ENCODE data around the gene WWTR1. TPM values are rescaled to one million over a fixed set of nuclear protein-coding genes. Genes with fewer than 3 reads are reported as not detected.

WWTR1 gene
- total and polyA plus RNA-seq, 2 of the 4 experiments (the other 2 are of a cell fraction): 38.9 to 65.3 TPM

DNA sequence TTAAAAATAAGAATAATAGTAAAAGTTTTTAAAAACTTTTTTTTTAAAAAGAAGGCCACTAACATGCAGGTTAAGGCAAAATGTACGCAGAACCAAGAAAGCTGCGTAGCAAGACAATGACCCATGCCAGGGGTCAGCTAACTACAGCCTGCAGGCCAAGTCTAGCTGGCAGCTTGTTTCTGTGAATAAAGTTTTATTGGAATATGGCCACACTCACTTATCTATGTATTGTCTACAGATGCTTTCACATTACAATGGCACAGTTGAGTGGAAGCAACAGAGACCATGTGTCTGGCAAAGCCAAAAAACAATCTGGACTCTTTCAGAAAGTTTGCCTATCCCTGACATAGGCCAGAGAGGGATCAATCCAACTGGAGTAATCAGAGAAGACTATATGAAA lies 46.7 kb downstream of the WWTR1 start:
- H4K91ac ChIP-seq (ENCODE audit: insufficient read depth, low read depth, low read length): no peak overlapping the region
- CTCF ChIA-PET: interaction anchor here (0.9 kb wide), 1 partner anchor 8 kb away, joined by 3 read pairs; no protein-coding TSS in a partner anchor
- no TSS peak for BruUV-seq (replicated peaks)
- H3K9me3 ChIP-seq (ENCODE audit: control insufficient read depth, insufficient read depth, low read length): no peaks in the 10 kb centered on the region
- H3K4me2 ChIP-seq (ENCODE audit: low read depth, low read length): no peak overlapping the region
- dilution Hi-C loops (cut with HindIII; ENCODE audit: low sequenced_read_pairs, unreplicated experiment) (no loop called here), intact Hi-C loops (cut with micrococcal nuclease) (no loop called here), in situ Hi-C loops (cut with MboI; ENCODE audit: low sequenced_read_pairs) (no loop called here)
- WGBS, 2 experiments (ENCODE audit: extremely low coverage in 2 of 2, insufficient read length in 1 of 2): no CpG with 5 or more reads among the region's 2 CpGs
- no peak overlapping the region for H3K23ac ChIP-seq (ENCODE audit: low read depth, low read length)
- H2BK120ac ChIP-seq (ENCODE audit: low read depth, low read length): 0 out of 2 replicates have a peak overlapping the region, but pooled peaks have one; percentile 3
- TF ChIP-seq, protein P1, sequence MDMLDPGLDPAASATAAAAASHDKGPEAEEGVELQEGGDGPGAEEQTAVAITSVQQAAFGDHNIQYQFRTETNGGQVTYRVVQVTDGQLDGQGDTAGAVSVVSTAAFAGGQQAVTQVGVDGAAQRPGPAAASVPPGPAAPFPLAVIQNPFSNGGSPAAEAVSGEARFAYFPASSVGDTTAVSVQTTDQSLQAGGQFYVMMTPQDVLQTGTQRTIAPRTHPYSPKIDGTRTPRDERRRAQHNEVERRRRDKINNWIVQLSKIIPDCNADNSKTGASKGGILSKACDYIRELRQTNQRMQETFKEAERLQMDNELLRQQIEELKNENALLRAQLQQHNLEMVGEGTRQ (IDR thresholded peaks at IDR 0.05; ENCODE audit: low read depth, low read length): no peak
- no peak for TF ChIP-seq RCOR1 (IDR thresholded peaks at IDR 0.05; ENCODE audit: insufficient replicate concordance, low read length)
- TF ChIP-seq, protein P2, sequence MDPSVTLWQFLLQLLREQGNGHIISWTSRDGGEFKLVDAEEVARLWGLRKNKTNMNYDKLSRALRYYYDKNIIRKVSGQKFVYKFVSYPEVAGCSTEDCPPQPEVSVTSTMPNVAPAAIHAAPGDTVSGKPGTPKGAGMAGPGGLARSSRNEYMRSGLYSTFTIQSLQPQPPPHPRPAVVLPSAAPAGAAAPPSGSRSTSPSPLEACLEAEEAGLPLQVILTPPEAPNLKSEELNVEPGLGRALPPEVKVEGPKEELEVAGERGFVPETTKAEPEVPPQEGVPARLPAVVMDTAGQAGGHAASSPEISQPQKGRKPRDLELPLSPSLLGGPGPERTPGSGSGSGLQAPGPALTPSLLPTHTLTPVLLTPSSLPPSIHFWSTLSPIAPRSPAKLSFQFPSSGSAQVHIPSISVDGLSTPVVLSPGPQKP (IDR thresholded peaks at IDR 0.05; ENCODE audit: borderline replicate concordance, low read depth, low read length): no peak
- TF ChIP-seq NFE2L2 (IDR thresholded peaks at IDR 0.05; ENCODE audit: low read depth, low read length): no peak
- TF ChIP-seq MAZ (IDR thresholded peaks at IDR 0.05; ENCODE audit: borderline replicate concordance, low read depth, low read length): no peak
- TF ChIP-seq RAD21 (IDR thresholded peaks at IDR 0.05; ENCODE audit: low read length): no peak
- no peak for TF ChIP-seq MAFK (IDR thresholded peaks at IDR 0.05; ENCODE audit: low read depth, low read length)
- TF ChIP-seq, protein P3, sequence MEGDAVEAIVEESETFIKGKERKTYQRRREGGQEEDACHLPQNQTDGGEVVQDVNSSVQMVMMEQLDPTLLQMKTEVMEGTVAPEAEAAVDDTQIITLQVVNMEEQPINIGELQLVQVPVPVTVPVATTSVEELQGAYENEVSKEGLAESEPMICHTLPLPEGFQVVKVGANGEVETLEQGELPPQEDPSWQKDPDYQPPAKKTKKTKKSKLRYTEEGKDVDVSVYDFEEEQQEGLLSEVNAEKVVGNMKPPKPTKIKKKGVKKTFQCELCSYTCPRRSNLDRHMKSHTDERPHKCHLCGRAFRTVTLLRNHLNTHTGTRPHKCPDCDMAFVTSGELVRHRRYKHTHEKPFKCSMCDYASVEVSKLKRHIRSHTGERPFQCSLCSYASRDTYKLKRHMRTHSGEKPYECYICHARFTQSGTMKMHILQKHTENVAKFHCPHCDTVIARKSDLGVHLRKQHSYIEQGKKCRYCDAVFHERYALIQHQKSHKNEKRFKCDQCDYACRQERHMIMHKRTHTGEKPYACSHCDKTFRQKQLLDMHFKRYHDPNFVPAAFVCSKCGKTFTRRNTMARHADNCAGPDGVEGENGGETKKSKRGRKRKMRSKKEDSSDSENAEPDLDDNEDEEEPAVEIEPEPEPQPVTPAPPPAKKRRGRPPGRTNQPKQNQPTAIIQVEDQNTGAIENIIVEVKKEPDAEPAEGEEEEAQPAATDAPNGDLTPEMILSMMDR (conservative IDR thresholded peaks at IDR 0.05; ENCODE audit: low read depth, low read length): no peak
- no peak for TF ChIP-seq RFX5 (IDR thresholded peaks at IDR 0.05; ENCODE audit: low read depth, low read length)
- peaks cover 19% of the 10 kb centered on the region for H3K4me1 ChIP-seq (ENCODE audit: control insufficient read depth, insufficient read depth, low read length)
- peaks cover 33% of the 10 kb centered on the region for H4K20me1 ChIP-seq (ENCODE audit: insufficient read depth, low read length)
- POLR2A ChIA-PET (ENCODE audit: unreplicated experiment): no interaction called here
- peak overlapping the region; percentile 25; the same call in 1 of the 3 replicates for H2BK15ac ChIP-seq (ENCODE audit: low read depth, low read length)
- H3K14ac ChIP-seq (replicated peaks; ENCODE audit: low read depth, low read length): peak overlapping the region; percentile 24; the same call in 1 of the 2 replicates
- no peak overlapping the region for H2AK5ac ChIP-seq (ENCODE audit: low read depth, low read length)
- H3K56ac ChIP-seq (ENCODE audit: extremely low read depth, insufficient read depth, low read length): no peak overlapping the region
- DNase-seq: no peak
- H3K9me1 ChIP-seq (ENCODE audit: insufficient read depth, low read length): peaks cover 15% of the 10 kb centered on the region
- no peak overlapping the region; the same call in 1 of the 2 replicates for H3K18ac ChIP-seq (ENCODE audit: low read depth, low read length)
- no peak overlapping the region for H2AK9ac ChIP-seq (replicated peaks; ENCODE audit: low read depth, low read length, poor library complexity)
- H3K4me3 ChIP-seq (ENCODE audit: insufficient read depth, low read depth, low read length): no peak overlapping the region
- peaks cover 33 to 82% of the 10 kb centered on the region in 2 experiments for H3K79me1 ChIP-seq (ENCODE audit: low read depth in 1 of 2, low read length in 2 of 2)
- no peak overlapping the region; the same call in 1 of the 2 replicates for H3K27ac ChIP-seq (ENCODE audit: insufficient read depth, low read length)
- peak overlapping the region; percentile 11; the same call in 1 of the 2 replicates for H3K4ac ChIP-seq (ENCODE audit: low read depth, low read length)
- H3K27me3 ChIP-seq (ENCODE audit: control insufficient read depth, insufficient read depth, low read length): no peaks in the 10 kb centered on the region
- H2BK5ac ChIP-seq (ENCODE audit: low read depth, low read length, poor library complexity, severe bottlenecking): no peak overlapping the region
- no peak overlapping the region for H2AFZ ChIP-seq (replicated peaks; ENCODE audit: low read length, poor library complexity)
- H3K9ac ChIP-seq (ENCODE audit: low read depth, low read length): no peak overlapping the region
- ATAC-seq (ENCODE audit: low read depth): no peak
- no peak overlapping the region for H4K5ac ChIP-seq (ENCODE audit: low read depth, low read length)
- no peak overlapping the region for H4K8ac ChIP-seq (ENCODE audit: low read depth in 2 of 2, low read length in 2 of 2)
- no peaks in the 10 kb centered on the region; the same call in 1 of the 2 replicates for H3K36me3 ChIP-seq (ENCODE audit: control insufficient read depth, insufficient read depth, low read length)
- no peak overlapping the region for H2BK20ac ChIP-seq (ENCODE audit: low read depth, low read length)

Measured in IMR-90 (cell line).